ENCODE data around the gene NFS1.

Gene NFS1

DNA sequence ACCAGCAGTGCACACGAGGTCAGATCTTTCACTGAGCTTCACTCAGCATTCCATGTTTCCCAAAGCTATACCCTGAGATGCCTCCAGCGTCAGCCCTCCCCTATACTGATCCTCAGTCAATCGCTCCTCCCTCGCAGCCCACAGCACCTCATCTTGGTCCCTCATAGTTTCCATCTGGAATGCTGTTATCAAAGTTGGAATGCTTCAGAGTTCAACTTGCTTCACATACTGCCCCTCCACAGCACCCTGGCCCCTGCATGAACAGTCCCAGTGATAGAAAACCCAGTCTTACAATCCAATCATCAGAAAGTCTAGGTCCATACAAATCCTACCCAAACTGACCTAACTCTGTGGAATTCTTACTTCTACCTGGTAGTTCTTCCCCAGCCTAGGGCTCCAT is 63.5 kb downstream of the NFS1 start:
- no peak for DNase-seq

GRCh38 chr20:35632539-35633115 is 66.5 kb downstream of the NFS1 start:
- DNase-seq = no peak

DNA sequence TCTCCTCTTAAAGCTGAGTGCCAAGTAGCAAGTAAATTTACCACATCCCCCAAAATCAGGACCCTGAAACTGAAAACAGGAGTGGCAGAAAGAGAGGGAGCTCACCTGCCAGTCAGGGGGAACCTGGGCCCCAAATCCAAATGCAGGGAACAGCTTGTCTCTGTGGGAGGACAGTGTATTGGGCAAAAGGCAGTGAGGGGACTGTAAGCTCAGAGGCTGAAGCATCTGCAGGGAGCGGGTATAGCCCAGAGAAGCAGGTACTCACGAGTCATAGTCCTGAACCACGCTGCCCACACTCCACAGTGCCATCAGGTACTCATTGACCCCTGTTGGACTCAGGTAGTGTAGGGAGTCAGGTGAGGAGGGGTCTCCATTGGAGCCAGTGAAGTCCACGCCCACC is 68.5 kb downstream of the NFS1 start:
- DNase-seq = no peak

DNA sequence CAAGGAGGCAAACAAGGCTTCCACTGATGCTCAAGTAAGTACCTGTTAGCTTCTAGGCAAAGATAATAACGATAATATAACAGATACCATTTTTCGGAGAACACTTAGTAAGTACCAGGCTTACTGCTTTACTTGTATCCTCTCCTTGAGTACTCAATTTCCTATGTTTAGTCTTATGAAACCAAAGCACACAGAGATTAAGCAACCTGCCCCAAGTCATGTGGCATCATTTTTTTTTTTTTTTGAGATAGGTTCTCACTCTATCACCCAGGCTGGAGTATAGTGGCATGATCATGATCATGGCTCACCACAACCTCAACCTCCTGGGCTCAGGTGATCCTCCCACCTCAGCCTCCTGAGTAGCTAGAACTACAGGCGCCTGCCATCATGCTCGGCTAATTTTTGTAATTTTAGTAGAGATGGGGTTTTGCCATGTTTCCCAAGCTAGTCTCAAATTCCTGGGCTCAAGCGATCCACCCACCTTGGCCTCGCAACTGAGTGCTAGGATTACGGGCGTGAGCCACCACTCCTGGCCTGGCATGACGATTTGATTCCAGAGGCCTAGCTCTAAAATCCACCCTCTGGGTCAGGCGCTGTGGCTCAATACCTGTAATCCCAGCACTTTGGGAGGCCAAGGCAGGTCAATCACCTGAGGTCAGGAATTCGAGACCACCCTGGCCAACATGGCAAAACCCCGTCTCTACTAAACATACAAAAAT is 69.6 kb downstream of the NFS1 start:
- peak; percentile 74 to 83 for DNase-seq

DNA sequence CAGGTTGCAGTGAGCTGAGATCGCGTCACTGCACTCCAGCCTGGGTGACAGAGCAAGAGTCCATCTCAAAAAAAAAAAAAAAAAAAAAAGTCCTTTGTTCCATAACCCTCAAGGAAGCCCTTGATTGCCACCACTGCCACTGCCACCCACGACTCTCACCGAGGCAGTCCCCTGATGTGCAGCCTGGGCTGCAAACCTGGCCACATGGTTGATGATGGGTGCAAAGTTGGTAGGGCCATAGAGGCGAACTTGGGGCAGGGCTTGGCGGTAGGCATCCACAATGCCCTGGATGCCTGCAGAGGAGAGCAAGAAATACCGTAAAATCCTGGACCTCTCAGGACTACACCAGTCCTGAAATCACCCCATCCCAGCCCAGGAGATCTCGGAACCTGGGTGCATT is 72.0 kb downstream of the NFS1 start:
- DNase-seq = no peak

DNA sequence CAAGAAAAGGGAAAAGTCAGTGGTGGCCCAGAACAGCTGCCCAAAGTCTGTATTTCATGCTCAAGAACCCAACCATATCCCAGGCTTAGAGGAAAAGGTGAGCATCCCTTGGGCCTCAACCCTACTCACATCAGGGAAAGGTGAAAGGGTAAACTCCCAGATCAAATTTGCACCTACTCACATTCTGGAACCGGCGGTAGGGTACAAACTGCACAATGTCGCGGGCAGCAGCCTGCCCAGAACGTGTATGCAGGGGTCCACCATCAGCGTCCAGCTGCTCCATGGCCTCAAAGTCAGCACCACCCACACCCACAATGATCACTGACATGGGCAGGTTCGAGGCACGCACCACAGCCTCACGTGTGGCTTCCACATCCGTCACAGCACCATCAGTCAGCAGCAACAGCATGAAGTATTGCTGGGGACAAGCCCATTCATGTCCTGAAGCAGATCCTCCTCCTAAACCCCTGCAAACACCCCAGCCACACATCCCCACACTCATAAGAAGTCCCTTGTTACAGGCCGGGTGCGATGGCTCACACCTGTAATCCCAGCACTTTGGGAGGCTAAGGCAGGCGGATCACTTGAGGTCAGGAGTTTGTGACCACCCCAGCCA is 72.7 kb downstream of the NFS1 start:
- no peak for DNase-seq

- no peak for DNase-seq
These were observed 73.4 kb downstream of the NFS1 start for GRCh38 chr20:35625584-35626385.

DNA sequence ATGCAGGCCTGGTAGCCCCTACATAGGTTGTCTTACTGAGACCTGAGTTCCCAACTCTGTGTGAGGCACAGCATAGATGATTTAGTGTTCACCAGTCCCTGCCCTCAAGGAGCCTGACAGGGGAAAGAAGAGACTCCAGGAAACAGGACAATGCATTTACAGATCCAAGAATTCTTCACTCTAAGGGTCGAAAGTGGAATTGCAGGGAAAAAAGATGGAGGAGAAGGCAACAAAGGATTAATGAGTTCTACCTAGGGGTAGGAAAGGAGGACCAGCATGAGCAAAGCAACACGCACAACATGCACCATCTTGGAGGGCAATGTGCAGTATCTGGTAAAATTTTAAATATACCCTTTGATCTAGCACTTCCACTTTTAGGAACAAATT is 77.6 kb downstream of the NFS1 start:
- DNase-seq = no peak

- DNase-seq = no peak
These were observed 78.2 kb downstream of the NFS1 start for GRCh38 chr20:35620818-35621559.

DNA sequence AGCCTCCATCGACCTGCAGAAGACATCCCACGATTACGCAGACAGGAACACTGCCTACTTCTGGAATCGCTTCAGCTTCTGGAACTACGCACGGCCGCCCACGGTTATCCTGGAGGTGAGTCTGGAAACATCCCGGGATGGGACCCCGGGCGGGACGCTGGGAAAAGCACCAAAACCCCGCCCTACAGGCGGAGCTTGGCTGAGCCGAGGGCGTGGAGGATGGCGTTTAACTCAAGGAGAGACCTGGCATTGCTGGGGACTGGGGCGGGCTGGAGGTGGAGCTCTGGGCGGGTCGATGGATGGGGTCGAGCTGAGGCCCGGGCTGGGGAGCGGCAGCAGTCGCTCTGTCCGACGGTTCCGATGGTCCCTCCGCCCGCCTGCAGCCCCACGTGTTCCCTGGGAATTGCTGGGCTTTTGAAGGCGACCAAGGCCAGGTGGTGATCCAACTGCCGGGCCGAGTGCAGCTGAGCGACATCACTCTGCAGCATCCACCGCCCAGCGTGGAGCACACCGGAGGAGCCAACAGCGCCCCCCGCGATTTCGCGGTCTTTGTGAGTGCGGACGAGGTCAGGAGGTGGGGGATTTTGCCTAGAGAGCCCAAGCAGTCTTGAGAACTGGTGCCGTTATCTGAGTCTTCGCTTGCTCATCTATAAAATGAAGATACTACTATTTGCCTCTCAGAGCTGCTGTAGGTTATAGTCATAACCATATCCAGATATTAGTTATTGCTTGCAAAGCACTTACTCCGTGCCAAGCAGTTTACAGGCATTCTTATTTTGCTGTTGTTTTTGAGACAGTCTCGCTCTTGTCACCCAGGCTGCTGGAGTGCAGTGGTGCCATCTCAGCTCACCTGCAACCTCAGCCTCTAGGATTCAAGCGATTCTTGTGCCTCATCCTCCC is 79.7 kb downstream of the NFS1 start:
- DNase-seq = peak; percentile 52 to 55

DNA sequence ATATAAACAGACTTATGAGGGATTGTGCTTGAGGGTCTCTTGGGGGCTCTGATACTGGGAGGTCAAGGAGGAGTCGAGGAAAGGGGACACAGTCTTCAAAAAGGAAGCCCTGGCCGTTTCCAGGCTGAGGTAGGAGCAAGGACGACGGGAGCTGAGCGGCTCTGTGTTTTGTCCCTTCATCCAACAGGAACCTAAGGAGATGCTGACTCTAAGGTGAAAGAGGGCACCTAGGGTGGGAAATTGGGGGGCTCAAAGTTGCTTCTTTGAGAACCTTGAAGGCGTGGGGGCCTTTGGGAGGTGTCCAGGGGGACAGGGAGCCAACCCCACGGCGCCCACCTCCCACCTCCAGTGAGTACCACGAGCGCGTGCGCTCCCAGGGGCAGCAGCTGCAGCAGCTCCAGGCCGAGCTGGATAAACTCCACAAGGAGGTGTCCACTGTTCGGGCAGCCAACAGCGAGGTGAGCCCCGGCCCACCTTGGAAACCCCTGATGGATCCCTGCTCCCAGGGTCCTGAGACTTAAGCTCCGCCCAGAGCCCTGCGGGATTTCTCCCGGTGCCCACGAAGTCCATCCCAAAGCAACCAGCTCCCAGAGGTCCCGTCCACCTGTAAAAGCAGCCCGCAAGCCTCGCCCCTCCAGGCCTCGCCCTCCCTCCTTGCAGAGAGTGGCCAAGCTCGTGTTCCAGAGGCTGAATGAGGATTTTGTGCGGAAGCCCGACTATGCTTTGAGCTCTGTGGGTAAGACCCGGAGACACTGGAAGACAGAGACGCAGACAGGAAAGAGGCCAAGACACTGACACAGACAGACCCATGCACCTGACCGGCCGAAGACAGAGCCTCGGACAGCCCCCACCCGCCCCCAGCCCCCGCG is 80.7 kb downstream of the NFS1 start:
- no peak for DNase-seq

Measured in AML-193 (cell line).